ENCODE measurements around the gene RRM2.

DNA sequence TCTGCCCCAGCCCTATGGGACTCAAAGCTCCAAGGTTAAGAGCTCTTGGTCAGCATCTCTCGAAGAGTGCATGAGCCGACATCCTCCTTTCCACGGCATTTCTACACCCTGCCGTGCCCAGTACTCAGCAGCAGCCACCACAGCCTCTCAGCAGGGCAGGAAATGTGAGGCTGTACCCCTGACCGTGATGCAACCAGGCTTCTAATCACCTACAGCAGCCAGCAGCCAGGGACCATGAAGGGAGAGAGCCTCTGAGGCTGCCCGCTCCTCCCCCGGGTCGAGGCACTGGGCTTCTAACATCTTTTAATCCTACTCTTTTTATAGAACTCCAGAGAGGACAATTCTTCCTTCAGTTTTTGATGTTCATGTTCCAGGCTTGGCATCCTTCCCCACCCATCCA, 48.8 kb upstream of the RRM2 start:
- TF ChIP-seq, protein P1, sequence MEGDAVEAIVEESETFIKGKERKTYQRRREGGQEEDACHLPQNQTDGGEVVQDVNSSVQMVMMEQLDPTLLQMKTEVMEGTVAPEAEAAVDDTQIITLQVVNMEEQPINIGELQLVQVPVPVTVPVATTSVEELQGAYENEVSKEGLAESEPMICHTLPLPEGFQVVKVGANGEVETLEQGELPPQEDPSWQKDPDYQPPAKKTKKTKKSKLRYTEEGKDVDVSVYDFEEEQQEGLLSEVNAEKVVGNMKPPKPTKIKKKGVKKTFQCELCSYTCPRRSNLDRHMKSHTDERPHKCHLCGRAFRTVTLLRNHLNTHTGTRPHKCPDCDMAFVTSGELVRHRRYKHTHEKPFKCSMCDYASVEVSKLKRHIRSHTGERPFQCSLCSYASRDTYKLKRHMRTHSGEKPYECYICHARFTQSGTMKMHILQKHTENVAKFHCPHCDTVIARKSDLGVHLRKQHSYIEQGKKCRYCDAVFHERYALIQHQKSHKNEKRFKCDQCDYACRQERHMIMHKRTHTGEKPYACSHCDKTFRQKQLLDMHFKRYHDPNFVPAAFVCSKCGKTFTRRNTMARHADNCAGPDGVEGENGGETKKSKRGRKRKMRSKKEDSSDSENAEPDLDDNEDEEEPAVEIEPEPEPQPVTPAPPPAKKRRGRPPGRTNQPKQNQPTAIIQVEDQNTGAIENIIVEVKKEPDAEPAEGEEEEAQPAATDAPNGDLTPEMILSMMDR (conservative IDR thresholded peaks at IDR 0.05) = no peak
- TF ChIP-seq ZFX (IDR thresholded peaks at IDR 0.05) = no peak

Data from C4-2B (cell line).